HTERT RPE-1 (cell line): ENCODE data around the gene NGDN.

Experiments used
- in situ Hi-C: fragments of 300-500 bp; cut with MboI; formaldehyde crosslinking; loops from 4 replicates; pipeline ENCODE4 v1.14.3; 2020; ENCODE audit warnings: low sequenced_read_pairs

The NGDN gene

DNA sequence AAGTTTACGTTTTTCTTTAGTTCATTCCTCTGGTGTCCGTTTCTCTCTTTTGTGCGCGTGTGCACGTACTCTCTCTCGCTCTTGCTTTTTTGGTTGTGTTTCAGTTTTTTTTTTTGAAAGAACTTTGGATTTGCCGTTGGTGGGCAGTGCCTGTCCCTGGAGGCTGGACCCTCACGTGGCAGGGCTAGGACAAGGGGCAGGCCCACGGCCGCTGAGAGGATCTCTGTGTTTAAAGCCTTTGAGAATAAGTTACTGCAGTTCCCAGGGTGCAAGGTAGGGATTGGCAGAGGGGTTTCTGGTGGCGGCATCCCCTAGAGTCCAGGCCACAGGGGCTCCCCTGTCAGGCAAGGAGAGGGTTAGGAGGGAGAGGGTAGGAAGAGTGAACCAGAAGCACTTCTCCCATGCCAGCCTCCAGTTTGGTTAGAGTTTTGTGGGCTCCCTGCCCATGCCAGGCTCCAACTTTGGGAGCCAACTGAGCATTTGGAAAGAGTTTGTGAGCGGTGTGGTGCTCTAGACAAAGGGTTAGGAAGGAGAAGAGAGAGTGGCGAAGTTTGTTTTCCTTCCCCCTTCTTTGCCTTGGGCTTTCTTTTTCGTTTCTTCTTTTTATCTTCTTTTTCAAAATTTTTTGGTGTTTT is 51.5 kb downstream of the NGDN start:
- in situ Hi-C loops, result no loop called here

- in situ Hi-C loops, result no loop called here
Observed at GRCh38 chr14:23521785-23522640, 52.5 kb downstream of the NGDN start.

DNA sequence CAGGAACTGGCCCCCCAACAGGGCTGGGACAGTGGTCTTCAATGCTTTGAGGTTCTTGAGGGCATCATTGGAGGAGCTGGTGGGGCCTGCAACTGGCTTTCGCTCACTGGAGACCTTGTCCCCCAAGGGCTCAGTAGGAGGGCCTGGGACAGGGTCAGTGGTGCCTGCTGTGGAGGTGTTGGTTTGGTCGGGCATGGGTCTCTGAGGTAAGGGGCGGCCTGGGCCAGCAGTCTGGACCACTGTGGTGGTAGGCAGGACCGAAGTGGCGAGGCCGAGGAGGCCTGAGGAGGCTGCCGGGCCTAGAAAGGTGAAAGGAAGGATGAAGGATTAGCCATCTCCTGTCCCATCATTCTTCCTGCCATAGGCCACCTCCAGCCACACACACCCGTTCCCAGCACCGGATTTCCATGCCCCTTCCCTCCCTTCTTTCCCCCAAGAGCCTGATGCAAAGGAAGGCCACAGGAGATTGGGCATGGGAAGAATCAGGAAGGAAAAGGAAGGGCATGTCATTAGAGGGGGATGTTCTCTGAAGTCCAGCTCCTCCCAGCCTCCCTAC is 53.2 kb downstream of the NGDN start:
- in situ Hi-C loops, result no loop called here

- in situ Hi-C loops, result no loop called here
Observed at GRCh38 chr14:23523229-23524016, 53.9 kb downstream of the NGDN start.

- in situ Hi-C loops, result no loop called here
Observed at GRCh38 chr14:23524954-23525353, 55.5 kb downstream of the NGDN start.

DNA sequence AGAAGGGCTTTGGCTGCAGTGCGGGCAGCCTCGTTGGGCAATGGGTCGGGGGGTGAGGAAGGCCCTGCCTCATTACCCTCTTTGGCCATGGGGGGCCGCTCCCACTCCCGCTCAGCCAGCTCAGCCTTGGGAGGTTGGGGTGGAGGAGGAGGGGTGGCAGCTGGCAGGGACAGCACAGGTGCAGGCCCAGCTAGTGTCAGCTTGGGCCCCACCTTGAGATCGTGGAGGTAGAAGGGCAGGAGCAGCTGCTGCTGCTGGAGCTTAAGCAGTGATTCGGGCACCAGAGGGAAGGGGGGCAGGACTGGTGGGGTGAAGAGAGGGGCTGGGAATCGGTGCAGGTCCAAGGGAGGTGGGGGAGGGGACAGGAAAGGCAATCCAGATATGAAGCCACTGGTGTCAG is 56.1 kb downstream of the NGDN start:
- in situ Hi-C loops, result no loop called here
